HL-60 (cell line): Measurements from ENCODE around the gene PPFIBP2.

Experiments
- DNase-seq, 2 experiments: peaks; one replicate each; pipeline ENCODE4 v3.0.0-alpha.2; 2010 to 2020; ENCODE audit warnings: low read depth in 1 of 2, low spot score in 1 of 2
- H3K27ac ChIP-seq: fragments of 250-450 bp; sonication (Bioruptor Pico); replicated peaks from 2 replicates; pipeline ENCODE4 v1.5.1; 2020; ENCODE audit warnings: mild to moderate bottlenecking, moderate library complexity
- H3K27me3 ChIP-seq: fragments of 250-450 bp; sonication (Bioruptor Pico); 2 replicates; pipeline ENCODE4 v1.5.1; 2021; ENCODE audit warnings: mild to moderate bottlenecking, moderate library complexity; ENCODE audit not compliant: insufficient read depth, poor library complexity, severe bottlenecking
- H3K4me3 ChIP-seq: replicated peaks from 2 replicates; pipeline ENCODE4 v1.5.1; 2011; ENCODE audit warnings: mild to moderate bottlenecking, control low read depth, low read length; ENCODE audit not compliant: insufficient read depth
- CTCF ChIP-seq: IDR thresholded peaks from one replicate; pipeline ENCODE4 v1.5.1; 2011; ENCODE audit warnings: low read length, control low read depth, inconsistent platforms; ENCODE audit not compliant: insufficient read depth
- GABPA ChIP-seq: IDR thresholded peaks from 2 replicates; pipeline ENCODE4 v1.6.1; 2012; ENCODE audit warnings: low read depth
- POLR2AphosphoS5 ChIP-seq: IDR thresholded peaks from 2 replicates; pipeline ENCODE4 v1.6.1; 2012; ENCODE audit warnings: low read depth
- REST ChIP-seq: IDR thresholded peaks from 2 replicates; pipeline ENCODE4 v1.6.1; 2012; ENCODE audit warnings: low read depth; ENCODE audit not compliant: insufficient replicate concordance
- SPI1 ChIP-seq: IDR thresholded peaks from 2 replicates; pipeline ENCODE4 v1.6.1; 2012; ENCODE audit warnings: low read depth, mild to moderate bottlenecking, borderline replicate concordance

PPFIBP2 gene

GRCh38 chr11:7486098-7486780 is 27.6 kb upstream of the PPFIBP2 start:
- TF ChIP-seq CTCF (no peak), SPI1 (no peak), REST (no peak), GABPA (no peak)

GRCh38 chr11:7486781-7487140 is 27.0 kb upstream of the PPFIBP2 start:
- no peaks in the 10 kb centered on the region for H3K27me3 ChIP-seq
- H3K4me3 ChIP-seq = no peak overlapping the region
- no peak for DNase-seq
- H3K27ac ChIP-seq = no peak overlapping the region
- TF ChIP-seq REST (no peak), SPI1 (no peak), POLR2AphosphoS5 (no peak), GABPA (no peak), CTCF (no peak)

More at GRCh38 chr11:7486098-7486780, 27.6 kb upstream of the PPFIBP2 start:
- Histone ChIP-seq H3K4me3 (no peak overlapping the region), H3K27me3 (no peaks in the 10 kb centered on the region), H3K27ac (no peak overlapping the region)
- no peak for DNase-seq

- Histone ChIP-seq H3K27ac (no peak overlapping the region), H3K4me3 (no peak overlapping the region), H3K27me3 (no peaks in the 10 kb centered on the region)
- no peak for DNase-seq
- TF ChIP-seq SPI1 (no peak), CTCF (no peak), REST (no peak), GABPA (no peak), POLR2AphosphoS5 (no peak)
Measured at GRCh38 chr11:7487360-7487759, 26.4 kb upstream of the PPFIBP2 start.
